SKM-1 (cell line): Measurements from ENCODE around the gene C13orf46.

Experiments
- DNase-seq: peaks from one replicate; lab custom pipeline; 2025; ENCODE audit not compliant: unreplicated experiment; lab: John Stamatoyannopoulos, UW

The C13orf46 gene

DNA sequence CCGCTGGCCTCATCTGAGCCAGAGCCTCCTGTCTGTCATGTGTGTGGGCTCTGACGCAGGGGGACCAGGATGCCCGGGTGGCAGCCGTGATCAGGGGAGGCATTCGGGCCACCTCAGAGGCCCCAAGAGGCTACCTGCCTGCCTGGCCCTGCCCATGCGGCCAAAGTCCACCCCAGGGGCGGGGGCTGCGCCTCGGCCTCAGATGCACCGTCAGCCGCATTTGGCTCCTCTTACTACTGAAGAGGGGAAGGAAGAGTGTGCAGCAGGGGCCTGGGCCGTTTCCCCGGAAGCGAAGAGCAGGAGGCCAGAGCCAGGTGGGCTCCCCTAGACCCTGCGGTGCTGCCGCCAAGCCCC, 34.0 kb downstream of the C13orf46 start:
- DNase-seq: no peak

DNA sequence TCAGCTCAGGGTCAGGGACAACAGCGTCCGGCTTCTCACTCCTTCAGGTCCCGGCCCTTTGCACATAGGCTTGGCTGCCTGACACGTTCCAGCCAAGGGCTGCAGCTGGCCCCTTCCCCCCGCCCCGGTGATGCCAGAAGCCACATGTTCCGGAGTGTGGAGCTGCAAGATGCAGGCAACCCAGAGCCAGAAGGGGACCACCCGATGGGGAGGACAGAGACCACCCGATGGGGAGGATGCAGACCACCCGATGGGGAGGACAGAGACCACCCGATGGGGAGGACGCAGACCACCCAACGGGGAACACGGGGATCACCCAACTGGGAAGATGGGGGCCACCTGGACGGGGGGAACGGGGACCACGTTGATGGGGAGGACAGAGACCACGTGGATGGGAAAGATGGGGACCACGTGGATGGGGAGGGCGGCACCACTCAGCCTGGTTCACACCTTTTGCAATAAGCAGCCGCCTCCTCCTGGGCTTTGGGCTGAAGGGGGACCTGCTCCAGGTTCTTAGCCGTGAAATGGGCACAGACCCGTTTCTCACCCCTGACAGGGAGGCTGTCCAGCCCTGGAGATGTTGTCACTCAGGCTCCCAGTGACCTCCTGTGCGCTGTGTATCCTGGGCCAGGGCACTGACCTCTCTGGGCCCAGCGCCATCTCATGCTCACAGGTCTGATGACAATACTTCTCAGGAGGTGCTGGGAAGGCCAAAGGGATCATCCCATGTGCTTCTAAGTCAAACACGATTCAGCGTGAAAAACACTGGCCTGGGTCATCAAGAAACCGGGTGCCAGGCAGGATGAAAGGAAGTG, 34.5 kb downstream of the C13orf46 start:
- DNase-seq: no peak

DNA sequence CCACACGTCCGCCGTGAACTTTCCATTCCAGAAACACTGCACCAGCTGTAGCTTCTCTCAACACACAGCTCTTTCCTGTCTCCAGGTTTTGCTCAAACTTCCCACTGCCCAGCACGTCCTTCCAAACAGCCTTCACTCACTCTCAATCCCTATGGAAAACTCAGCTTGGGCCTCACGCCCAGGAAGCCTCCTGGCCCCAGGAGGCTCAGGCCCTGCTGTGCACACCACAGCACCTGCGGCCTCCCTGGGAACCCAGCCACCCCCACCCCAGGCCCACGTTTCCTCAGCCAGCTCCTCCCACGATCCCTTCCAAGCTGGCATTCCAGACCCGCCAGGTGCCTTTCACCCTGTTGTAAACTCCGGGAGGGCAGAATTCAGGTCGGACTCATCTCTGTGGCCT, 35.2 kb downstream of the C13orf46 start:
- DNase-seq: no peak

DNA sequence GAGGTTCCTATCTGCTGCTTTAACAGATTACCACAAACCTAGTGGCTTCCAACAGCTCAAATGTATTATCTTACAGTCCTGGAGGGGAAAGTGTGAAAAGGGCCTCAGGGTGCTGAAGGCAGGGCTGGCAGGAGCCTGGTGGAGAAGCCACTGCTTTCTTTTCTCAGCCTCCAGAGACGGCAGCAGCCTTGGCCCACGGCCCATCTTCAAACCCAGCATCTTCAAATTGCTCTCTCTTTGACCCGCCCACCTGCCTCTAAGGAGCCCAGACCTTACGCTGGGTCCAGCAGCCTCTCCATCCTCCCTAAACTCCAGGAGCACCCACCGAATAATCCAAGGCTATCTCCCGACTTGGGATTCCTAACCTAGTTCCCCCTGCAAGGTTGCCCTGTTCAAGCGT, 35.6 kb downstream of the C13orf46 start:
- DNase-seq: no peak

DNA sequence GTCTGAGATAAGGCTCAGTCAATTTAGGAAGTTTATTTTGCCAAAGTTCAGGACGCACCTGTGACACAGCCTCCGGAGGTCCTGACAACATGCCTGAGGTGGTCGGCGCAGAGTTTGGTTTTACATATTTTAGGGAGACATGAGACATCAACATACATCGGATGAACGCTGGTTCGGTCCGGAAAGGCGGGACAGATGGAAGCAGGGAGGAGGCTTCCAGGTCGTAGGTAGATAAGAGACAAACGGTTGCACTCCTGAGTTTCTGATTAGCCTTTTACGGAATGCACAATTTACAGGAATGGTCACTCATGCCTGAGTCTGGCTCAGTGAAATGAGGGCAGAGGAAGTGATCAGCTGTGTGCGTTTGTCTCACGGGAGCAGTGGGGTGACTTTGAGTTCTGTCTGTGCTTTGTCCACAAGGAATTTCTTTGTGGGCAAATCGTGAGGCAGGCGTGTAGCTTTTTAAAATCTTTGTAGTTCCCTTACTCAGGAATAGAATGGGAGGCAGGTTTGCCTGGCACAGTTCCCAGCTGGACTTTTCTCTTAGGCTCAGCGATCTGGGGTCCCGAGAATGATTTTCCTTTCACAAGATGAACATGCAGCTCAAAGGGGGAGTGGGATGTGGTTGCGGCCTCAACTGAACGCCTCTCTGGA, 36.2 kb downstream of the C13orf46 start:
- no peak for DNase-seq

DNA sequence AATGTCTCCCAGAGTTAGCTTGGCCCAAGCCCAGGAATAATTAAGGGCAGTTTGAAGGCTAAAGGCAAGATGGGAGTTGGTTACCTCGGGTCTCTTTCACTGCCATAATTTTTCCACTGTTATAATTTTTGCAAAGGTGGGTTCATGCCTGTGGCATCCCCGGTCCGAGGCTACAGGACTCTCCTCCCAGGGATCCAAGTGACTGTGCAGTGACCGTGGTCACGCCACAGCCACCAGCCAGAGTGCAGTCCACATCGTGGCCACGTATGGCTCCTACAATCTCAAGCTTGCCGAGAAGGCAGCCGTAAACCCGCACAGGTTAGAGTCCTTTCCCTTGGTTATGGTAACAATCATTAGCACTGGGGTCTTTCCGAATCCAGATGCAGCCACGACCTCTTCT, 36.8 kb downstream of the C13orf46 start:
- DNase-seq: no peak

DNA sequence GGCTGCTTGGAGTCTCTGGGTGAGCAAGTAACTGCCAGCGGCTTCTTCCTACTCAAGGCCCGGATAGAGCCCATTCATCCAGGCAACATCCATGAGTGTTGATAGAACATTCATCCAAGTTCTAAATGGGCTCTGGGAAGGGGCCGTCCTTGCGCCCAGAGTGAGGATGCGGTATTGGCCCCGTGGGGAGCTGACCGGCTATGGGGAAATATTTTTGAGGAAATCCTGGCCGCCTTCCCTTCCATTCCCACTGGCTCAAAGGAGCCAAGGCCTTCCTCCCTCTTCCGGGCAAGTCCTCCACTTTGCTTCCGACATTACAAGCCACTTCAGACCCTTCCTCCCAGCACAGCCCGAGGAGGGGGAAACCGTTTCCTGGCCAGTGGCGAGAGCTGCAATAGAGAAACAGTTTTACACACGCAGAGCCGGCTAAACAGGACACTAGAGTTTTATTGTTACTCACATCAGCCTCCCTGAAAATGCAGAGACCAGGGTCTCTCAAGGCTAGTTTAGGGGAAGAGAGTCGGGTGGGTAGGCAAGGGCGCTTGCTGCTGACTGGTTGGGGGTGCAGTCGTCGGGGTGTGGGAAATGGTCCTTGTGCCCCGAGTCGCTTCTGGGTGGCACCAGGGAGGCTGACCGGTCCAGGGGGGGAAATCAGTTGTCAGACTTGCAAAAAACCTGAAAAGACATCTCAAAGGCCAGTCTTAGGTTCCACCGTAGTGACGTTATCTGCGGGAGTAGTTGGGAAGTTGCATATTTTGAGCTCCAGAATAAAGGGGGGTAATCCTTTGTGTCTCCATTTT, 37.5 kb downstream of the C13orf46 start:
- DNase-seq: no peak

DNA sequence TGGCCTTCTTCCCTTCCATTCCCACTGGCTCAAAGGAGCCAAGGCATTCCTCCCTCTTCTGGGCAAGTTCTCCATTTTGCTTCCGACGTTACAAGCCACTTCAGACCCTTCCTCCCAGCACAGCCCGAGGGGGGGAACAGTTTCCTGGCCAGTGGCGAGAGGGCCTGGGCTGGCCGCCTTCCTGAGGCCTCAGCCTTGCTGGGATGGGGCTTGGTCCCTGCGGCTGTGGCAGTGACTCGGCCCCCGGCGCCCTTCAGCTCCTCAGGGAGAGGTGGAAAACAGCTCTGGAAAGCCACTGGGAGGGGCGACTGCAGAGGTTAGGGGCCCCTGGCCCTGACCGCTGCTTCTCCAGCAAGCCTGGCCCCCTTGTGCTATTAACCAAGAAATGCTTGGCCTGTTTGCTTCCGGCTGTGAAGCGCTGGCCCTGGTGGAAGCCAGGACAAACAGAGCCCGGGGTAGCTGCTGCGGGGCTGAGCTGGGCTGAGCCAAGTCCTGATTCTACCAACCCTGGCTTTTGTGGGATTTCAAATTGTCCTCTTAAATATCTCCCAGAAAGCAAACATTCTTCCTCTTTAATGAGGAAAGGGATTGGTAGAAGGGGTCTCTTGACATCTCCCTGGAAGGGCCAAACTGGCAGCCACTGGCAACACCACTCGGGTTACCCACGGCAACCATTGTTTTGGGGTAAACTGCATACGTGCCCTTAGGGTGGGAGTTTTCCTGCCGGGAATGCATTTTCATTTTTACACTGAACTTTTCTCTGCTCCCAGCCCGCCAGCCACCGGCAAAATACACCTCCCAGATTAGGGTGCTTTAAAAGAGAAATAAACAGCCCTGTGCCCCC, 38.7 kb downstream of the C13orf46 start:
- DNase-seq: no peak

DNA sequence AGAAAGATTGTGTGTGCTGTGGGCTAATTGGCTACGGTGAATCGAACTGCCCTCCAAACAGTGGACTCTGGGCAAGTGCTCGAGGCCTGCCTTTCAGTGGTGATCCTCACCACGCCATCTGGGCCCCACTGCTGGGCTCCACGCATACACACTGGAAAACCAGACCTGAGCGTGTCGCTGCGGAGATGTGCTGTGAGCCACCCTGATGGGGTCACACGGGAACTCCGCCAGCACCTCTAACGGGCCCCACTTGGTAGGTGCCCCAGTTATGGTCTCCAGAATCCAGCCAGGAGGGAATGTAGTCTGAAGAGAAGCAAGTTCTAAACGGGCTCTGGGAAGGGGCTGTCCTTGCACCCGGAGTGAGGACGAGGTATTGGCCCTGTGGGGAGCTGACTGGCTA, 39.3 kb downstream of the C13orf46 start:
- no peak for DNase-seq

DNA sequence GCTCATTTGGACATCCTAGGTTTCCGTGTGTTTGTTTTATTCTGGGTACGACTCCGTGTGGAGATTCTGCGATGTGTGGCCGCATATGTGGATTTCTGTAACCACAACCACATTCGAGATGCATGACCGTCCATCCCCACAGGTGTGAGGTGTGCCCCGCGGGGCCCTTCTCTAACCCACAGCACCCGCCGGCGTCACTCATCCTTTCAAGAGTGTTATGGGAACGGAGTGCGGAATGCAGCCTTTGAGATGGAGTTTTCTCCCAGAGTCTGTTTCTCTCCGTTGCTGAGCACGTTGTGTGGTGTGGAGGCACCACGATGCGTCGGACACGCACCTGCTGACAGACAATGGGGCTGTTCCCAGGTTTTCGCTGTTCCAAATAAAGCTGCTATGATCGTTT, 40.0 kb downstream of the C13orf46 start:
- no peak for DNase-seq

DNA sequence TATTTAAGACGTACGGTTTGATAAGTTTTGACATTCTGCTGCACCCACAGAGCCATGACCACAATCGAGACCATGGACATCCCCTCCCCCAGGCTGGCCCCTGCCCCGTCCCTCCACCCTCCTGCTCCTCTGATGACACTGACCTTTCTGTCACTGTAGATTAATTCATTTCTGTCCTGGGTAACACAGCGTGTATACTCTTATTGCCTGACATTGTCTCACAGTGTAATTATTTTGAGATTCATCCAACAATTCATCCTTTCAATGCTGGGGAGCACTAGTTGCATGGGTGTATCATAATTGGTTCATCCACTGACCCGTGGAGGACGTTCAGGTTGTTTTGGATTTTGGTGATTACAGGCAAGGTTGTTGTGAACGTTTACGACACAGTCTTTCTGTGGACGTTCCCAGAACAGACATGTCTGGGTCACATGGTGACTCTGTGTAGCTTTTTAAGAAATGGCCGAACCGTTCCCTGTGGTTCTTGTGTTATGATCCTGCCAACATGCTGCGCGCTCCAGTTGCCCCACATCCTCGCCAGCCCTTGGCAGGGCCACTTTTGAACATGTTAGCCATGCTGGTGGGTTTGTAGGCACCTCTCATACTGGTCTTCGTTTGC, 41.9 kb downstream of the C13orf46 start:
- no peak for DNase-seq

DNA sequence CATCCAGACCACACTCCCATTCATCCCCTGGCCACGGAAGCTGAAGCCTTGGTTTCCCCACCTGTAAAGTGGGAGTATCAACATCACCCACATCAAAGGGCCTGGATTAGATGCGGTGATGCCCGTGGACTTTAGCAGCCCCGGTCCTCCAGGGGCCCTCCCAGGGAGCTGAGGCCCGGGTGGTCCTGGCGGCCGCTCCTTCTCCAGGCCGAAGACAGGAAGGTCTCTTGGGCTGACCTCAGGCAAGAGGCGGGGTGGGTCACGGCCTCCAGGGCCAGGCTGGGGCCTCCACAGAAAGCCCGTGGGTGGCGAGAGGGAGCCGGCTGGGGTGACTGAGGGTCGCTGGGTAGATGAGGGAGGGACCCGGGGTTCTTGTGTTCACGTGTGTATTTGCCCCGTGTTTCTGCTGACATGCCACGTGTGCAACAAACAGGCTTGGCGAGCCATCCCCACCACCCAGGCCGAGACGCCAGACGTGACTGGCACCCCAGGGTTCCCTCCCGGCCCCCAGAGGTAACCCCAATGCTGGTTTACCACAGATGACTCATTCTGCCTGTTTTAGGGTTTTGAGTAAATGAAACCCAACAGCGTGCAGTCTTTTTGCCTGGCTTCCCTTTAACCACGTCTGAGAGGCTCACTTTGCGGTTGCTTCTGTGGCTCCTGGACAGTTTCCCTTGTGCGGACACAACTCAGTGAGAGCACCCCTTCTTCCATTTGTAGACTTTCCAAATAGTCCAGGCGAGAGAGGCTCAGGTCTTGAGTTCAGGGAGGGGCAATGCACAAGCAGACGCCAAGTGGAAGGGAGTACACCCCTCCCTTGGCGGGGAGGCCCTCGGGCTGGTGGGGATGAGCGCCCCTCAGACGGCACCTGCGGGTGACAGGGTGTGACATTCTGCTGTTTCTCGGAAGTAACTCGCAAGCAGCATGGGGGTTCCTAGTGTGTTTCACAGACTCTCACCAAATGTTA, 42.9 kb downstream of the C13orf46 start:
- no peak for DNase-seq

DNA sequence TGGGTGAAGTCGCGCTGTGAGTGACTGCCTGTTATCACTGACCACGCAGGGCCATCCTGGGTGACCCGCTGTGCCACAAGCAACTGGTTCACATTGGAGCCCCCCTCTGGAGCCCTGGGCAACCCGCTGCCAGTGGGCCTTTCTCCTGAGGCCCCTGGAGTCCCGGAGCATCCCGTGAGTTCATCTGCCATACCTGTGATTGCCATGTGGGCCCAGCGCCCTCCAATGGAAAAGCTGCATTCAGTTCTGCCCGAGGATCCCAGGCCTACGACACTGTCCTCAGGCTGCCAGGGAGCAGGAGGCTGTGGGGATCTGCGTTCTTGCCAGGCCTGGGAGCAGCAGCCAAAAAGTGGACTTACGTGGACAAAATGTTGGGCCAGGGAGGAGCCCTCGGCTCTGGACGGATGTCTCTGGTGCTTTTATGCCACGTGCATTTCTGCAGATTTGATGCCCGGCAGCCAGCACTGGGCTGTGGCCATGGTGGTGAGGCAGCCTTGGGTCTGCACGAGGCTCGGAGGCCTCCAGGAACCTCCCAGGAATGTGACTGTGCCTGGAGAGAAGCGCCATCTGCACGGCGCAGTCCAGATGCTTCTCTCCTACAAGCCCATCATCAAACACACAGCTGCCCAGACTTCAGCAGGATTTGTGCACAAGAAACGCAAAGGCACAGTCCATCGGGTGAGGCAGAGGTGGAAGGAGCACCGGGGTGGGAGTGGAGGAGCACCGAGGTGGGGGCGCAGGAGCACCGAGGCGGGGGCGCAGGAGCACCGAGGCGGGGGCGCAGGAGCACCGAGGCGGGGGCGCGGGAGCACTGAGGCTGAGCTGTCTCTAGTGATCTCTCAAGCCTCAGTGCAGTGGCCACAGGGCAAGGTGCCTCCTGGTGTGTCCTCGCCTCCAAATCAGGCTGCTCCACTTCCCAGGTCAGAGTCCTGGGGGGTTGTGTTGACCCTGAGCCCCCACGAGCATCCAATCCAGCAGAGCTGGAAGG, 44.0 kb downstream of the C13orf46 start:
- DNase-seq: no peak

DNA sequence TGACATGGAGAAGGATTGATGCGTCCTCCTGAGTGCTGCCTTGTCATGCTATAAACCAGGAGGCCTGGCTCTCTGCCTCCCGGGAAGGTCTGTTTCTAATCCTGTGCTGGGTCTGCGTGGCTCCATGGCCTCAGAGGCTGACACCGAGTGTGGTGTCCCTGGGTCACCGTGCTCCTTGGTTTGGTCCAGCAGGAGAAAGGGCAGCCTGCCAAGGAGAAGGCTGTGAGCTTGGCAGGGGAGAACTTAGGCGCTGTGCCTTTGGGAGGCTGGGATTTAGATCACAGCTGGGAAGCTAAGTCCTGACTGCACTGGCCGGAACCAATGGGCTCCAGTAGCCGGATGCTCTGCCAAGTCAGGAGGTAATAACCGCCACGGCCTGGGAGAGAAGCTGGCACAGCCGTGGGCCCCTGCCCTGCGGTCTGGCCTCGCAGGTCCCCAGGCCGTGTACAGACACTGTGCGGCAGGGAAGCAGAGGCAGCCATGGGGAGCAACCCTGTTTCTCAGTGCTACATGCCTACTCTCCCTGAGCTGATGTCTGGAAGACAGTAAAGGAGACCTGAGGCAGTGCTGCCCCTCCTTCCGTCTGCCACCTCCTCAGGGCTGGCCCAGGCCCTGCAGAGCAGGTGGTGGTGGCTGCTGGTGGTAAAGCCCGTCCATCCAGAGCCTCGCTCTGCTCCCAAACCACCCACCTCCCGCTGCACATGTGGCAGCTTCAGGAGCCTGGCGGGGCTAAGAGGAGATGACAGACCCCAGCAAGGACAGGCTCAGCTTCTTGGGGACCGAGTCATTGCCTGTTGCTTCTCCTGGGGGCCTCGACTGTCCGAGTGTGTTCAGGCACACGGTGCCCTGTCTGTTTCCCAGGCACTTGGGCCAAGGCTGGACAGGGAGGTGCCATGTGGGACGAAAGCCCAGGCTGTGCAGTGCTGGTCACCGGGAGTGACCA, 44.9 kb downstream of the C13orf46 start:
- no peak for DNase-seq

DNA sequence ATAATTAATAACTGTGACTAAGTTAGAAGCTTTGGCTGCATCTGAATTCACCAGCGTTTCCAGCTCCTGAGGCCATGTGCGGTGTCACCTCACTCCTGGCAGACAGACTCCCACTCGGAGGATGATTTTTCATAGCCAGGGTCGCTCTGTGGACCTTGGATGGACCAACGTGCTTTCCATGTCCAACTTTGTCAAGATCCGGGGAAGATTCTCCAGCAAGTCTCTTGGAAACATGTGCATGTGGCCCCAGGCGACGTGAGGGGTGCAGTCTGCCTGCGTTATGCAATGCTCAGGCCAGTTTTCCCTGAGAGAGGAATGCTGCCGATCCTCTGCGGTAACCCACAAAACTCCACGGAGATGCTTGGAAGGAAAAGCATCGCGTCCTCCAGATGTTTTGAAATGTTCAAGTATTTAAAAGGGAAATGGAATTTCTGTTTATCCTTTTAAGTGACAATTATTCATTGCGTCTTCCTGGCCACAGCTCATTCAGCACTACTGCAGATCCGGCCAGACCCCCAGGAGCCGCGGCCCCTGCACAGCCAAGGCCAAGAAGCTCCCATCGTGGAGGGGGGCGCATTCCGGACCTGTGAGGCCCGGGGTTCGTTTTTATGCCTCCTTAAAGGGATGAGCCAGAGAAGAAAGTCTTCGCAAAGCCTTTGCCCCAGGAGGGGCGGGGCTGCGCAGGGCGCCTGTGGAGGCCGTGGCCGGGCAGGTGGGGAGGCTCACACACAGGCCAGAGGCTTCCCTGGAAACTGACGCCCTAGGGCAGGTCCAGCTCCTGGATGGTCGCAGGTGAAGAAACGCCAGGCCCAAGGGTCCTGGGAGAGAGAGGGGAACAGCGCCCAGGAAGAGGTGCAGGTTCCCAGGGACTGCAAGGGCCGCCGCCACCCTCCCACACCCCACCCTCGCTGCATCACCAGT, 46.0 kb downstream of the C13orf46 start:
- no peak for DNase-seq
